PC-3 (cell line): Measurements from ENCODE around the gene PKNOX1. TPM values are rescaled to one million over a fixed set of nuclear protein-coding genes. Genes with fewer than 3 reads are reported as not detected.
A peak's percentile ranks its signal among the peaks of the same experiment; 100 is the strongest.

Experiments used
- ATAC-seq: fragments of 200-7000 bp; cut with Tn5 transposase; 2 replicates; pipeline ENCODE4 v1.9.1; 2020; ENCODE audit warnings: mild to moderate bottlenecking, moderate library complexity
- BruUV-seq: library from RNA; stranded (reverse); fragments of 400-500 nt; replicated peaks from 2 replicates; lab custom pipeline; 2021; lab: Mats Ljungman, UMichigan
- CTCF ChIA-PET: fragments of 300-600 bp; sonication (Branson Sonifier 250); formaldehyde crosslinking; loops from one replicate; lab custom pipeline; 2022; ENCODE audit warnings: antibody characterized with exemption; lab: Charles Lee
- POLR2A ChIA-PET: fragments of 300-600 bp; sonication (Branson Sonifier 250); formaldehyde crosslinking; loops from one replicate; lab custom pipeline; 2022; ENCODE audit warnings: antibody characterized with exemption; ENCODE audit not compliant: unreplicated experiment; lab: Charles Lee
- DNase-seq: peaks from one replicate; pipeline ENCODE4 v3.0.0-alpha.2; 2015
- H2AFZ ChIP-seq: fragments of 300-600 bp; sonication (generic); 2 replicates; pipeline ENCODE4 v1.6.0; 2016; ENCODE audit warnings: antibody characterized with exemption, low read length
- H3F3A ChIP-seq: fragments of 300-600 bp; sonication (generic); one replicate; pipeline ENCODE4 v1.6.0; 2017; ENCODE audit warnings: antibody characterized with exemption, low read length, control low read depth, mild to moderate bottlenecking; ENCODE audit not compliant: unreplicated experiment
- H3K27ac ChIP-seq: fragments of 300-600 bp; sonication (generic); 2 replicates; pipeline ENCODE4 v1.5.1; 2016; ENCODE audit warnings: mild to moderate bottlenecking, low read length
- H3K27me3 ChIP-seq: fragments of 300-600 bp; sonication (generic); 2 replicates; pipeline ENCODE4 v1.6.1; 2016; ENCODE audit warnings: low read length, mixed read lengths
- H3K36me3 ChIP-seq: fragments of 300-600 bp; sonication (generic); 2 replicates; pipeline ENCODE4 v1.6.1; 2016; ENCODE audit warnings: low read depth, mixed run types, low read length, mixed read lengths
- H3K4me1 ChIP-seq: fragments of 300-600 bp; sonication (generic); 2 replicates; pipeline ENCODE4 v1.5.1; 2016; ENCODE audit warnings: low read length; ENCODE audit not compliant: insufficient read depth
- H3K4me2 ChIP-seq: fragments of 300-600 bp; sonication (generic); 2 replicates; pipeline ENCODE4 v1.6.0; 2016; ENCODE audit warnings: low read length
- H3K4me3 ChIP-seq: fragments of 300-600 bp; sonication (generic); 2 replicates; pipeline ENCODE4 v1.5.1; 2016; ENCODE audit warnings: mild to moderate bottlenecking, low read length, mixed read lengths
- H3K79me2 ChIP-seq: fragments of 300-600 bp; sonication (generic); 2 replicates; pipeline ENCODE4 v1.6.1; 2017; ENCODE audit warnings: low read length, mixed read lengths
- H3K9ac ChIP-seq: fragments of 300-600 bp; sonication (generic); 2 replicates; pipeline ENCODE4 v1.6.0; 2016; ENCODE audit warnings: mild to moderate bottlenecking, low read length
- H3K9me2 ChIP-seq: fragments of 300-600 bp; sonication (generic); replicated peaks from 2 replicates; pipeline ENCODE4 v1.6.1; 2016; ENCODE audit warnings: mixed run types, low read length, mixed read lengths
- H3K9me3 ChIP-seq: fragments of 300-600 bp; sonication (generic); 2 replicates; pipeline ENCODE4 v1.6.1; 2016; ENCODE audit warnings: low read length, mixed read lengths
- H4K20me1 ChIP-seq: fragments of 300-600 bp; sonication (generic); 2 replicates; pipeline ENCODE4 v1.6.1; 2016; ENCODE audit warnings: low read length, mixed read lengths
- CTCF ChIP-seq: fragments of 300-600 bp; sonication (generic); conservative IDR thresholded peaks from 2 replicates; pipeline ENCODE4 v1.5.1; 2017; ENCODE audit warnings: antibody characterized with exemption, low read depth, mild to moderate bottlenecking, low read length
- EZH2 ChIP-seq: fragments of 300-600 bp; sonication (generic); IDR thresholded peaks from one replicate; pipeline ENCODE4 v1.6.1; 2017; ENCODE audit warnings: antibody characterized with exemption, mild to moderate bottlenecking, low read length; ENCODE audit not compliant: unreplicated experiment
- EZH2phosphoT487 ChIP-seq: fragments of 300-600 bp; sonication (generic); IDR thresholded peaks from 2 replicates; pipeline ENCODE4 v1.6.1; 2018; ENCODE audit warnings: mild to moderate bottlenecking, antibody characterized with exemption, low read length, borderline replicate concordance
- intact Hi-C: fragments of 100-400 bp; cut with micrococcal nuclease; formaldehyde crosslinking; loops from 2 replicates; pipeline ENCODE4 v1.9.0; 2023
- total RNA-seq: library from RNA; depleted of rRNA; stranded (reverse); fragments of >200 nt; gene quantifications from 2 replicates; pipeline ENCODE4 v1.2.3, GENCODE V29; 2014

Gene PKNOX1
- total RNA-seq, 1 experiment from 2014 or later: 19.7 TPM

GRCh38 chr21:42975886-42976608 lies 1.7 kb downstream of the PKNOX1 start:
- TF ChIP-seq EZH2phosphoT487 (no peak), CTCF (no peak), EZH2 (no peak)
- no peaks in the 10 kb centered on the region for H3K9me3 ChIP-seq
- intact Hi-C loops: loop anchor here (10.0 kb wide), 2 partner anchors 51 to 81 kb away; partner anchors contain the start of genes ERVH48-1 and NDUFV3
- H3K9me2 ChIP-seq: no peaks in the 10 kb centered on the region
- H3K4me2 ChIP-seq: peak overlapping the region; percentile 77
- peaks cover 16% of the 10 kb centered on the region for H3K4me1 ChIP-seq
- H3K27ac ChIP-seq: no peak overlapping the region
- ChIA-PET POLR2A (no interaction called here), CTCF (no interaction called here)
- no TSS peak for BruUV-seq
- no peaks in the 10 kb centered on the region for H3K27me3 ChIP-seq
- H3K4me3 ChIP-seq: peak overlapping the region; percentile 80
- ATAC-seq (no peak), DNase-seq (no peak)
- peak overlapping the region; percentile 88 for H3K9ac ChIP-seq
- H2AFZ ChIP-seq: peak overlapping the region; percentile 56
- H3F3A ChIP-seq: no peaks in the 10 kb centered on the region
- peaks cover 53% of the 10 kb centered on the region for H3K79me2 ChIP-seq
- H3K36me3 ChIP-seq: peaks cover 13% of the 10 kb centered on the region
- H4K20me1 ChIP-seq: no peaks in the 10 kb centered on the region

GRCh38 chr21:42980312-42981213 lies 6.2 kb downstream of the PKNOX1 start:
- Histone ChIP-seq H3K4me1 (peaks cover 15% of the 10 kb centered on the region; the same call in 1 of the 2 replicates), H3K36me3 (peaks cover 13% of the 10 kb centered on the region), H3K9me2 (no peaks in the 10 kb centered on the region), H3K4me3 (no peak overlapping the region), H3K27me3 (no peaks in the 10 kb centered on the region), H3K27ac (no peak overlapping the region), H3F3A (no peaks in the 10 kb centered on the region), H3K9ac (no peak overlapping the region), H2AFZ (no peak overlapping the region), H4K20me1 (no peaks in the 10 kb centered on the region), H3K4me2 (no peak overlapping the region), H3K9me3 (no peaks in the 10 kb centered on the region), H3K79me2 (peaks cover 78% of the 10 kb centered on the region)
- no peak for DNase-seq
- no peak for ATAC-seq
- CTCF ChIA-PET: no interaction called here
- POLR2A ChIA-PET: no interaction called here
- intact Hi-C loops: no loop called here
- no TSS peak for BruUV-seq
- TF ChIP-seq CTCF (no peak), EZH2phosphoT487 (no peak)

- H3F3A ChIP-seq: no peaks in the 10 kb centered on the region
- no peaks in the 10 kb centered on the region for H3K9me2 ChIP-seq
- H3K27ac ChIP-seq: no peak overlapping the region
- no peaks in the 10 kb centered on the region for H3K27me3 ChIP-seq
- no peaks in the 10 kb centered on the region for H3K9me3 ChIP-seq
- ATAC-seq (no peak), DNase-seq (no peak)
- peaks cover 73% of the 10 kb centered on the region for H3K79me2 ChIP-seq
- H3K36me3 ChIP-seq: peaks cover 13% of the 10 kb centered on the region
- no peaks in the 10 kb centered on the region for H4K20me1 ChIP-seq
- no peak overlapping the region for H3K4me2 ChIP-seq
- TF ChIP-seq CTCF: no peak
- no peak for TF ChIP-seq EZH2
- TF ChIP-seq EZH2phosphoT487: no peak
- H3K4me3 ChIP-seq: no peak overlapping the region
- no peak overlapping the region for H3K9ac ChIP-seq
- CTCF ChIA-PET: no interaction called here
- peaks cover 15% of the 10 kb centered on the region for H3K4me1 ChIP-seq
- no peak overlapping the region for H2AFZ ChIP-seq
- intact Hi-C loops: no loop called here
- POLR2A ChIA-PET: no interaction called here
- BruUV-seq: no TSS peak
These were observed 6.8 kb downstream of the PKNOX1 start for GRCh38 chr21:42981214-42981523.
